Measurements from ENCODE around the gene CARS2. TPM values are rescaled to one million over a fixed set of nuclear protein-coding genes. Genes with fewer than 3 reads are reported as not detected.
"Not testable (repeated sequence)": the region's sequence is repeated elsewhere in the genome, so short reads cannot be mapped to it uniquely, and the experiment has no call there.

Gene CARS2
- total and polyA plus RNA-seq, 2 donors (not counting 3 experiments of a cell fraction or from before 2014, with no cell fraction given): 42.0 to 51.2 TPM

DNA sequence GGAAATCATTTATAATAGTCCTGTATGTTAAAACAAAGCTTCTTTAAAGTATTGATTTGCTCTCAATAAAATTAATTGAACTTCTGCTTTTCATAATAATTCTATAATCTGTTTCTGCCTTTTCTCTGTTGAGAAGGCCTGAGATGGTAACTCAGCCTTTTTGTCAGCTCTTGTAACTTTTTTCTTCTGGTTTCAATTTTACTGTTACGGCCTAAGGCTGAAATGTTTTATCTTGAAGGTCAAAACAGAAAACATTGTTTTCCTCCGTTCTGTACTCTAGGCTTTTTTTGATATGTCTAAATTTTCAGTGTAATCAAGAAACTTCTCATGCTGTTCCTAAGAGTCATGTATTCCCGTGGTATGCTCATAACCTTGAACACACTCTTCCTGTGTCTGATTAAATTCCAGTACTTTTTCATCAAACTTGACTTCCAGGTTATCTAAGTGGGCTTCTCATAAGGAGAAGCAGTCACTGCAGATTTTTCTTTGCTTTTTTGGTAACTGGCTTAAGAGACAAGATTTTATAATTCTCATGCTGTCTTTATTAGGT lies 98.2 kb downstream of the CARS2 start:
- no peaks in the 10 kb centered on the region for H3K36me3 ChIP-seq (ENCODE audit: control insufficient read depth in 2 of 2, extremely low read depth in 1 of 2, insufficient read depth in 2 of 2, low read length in 2 of 2)
- ChIA-PET CTCF (no interaction called here), POLR2A (no interaction called here)
- H3K79me2 ChIP-seq (ENCODE audit: control insufficient read depth, insufficient read depth, low read length): no peaks in the 10 kb centered on the region
- H3K4me1 ChIP-seq (ENCODE audit: control insufficient read depth, extremely low read depth, insufficient read depth, low read length): no peaks in the 10 kb centered on the region
- H3K27me3 ChIP-seq (ENCODE audit: control insufficient read depth in 2 of 2, insufficient read depth in 2 of 2, low read length in 2 of 2): no peaks in the 10 kb centered on the region
- no peak overlapping the region for H3K9ac ChIP-seq (replicated peaks; ENCODE audit: extremely low read depth, insufficient read depth, low read length)
- intact Hi-C loops (cut with micrococcal nuclease): no loop called here
- no peak overlapping the region for H3K27ac ChIP-seq (ENCODE audit: insufficient read depth, low read depth, low read length)
- no peak for DNase-seq (ENCODE audit: low read depth, low spot score)
- no peak overlapping the region for H2AFZ ChIP-seq (ENCODE audit: low read depth, low read length)
- H3K9me1 ChIP-seq (replicated peaks; ENCODE audit: control insufficient read depth, extremely low read depth, insufficient read depth, low read length): no peaks in the 10 kb centered on the region
- no peaks in the 10 kb centered on the region for H3K9me3 ChIP-seq (replicated peaks; ENCODE audit: control insufficient read depth, insufficient read depth, low read length)
- TF ChIP-seq EZH2 (IDR thresholded peaks at IDR 0.05; ENCODE audit: borderline replicate concordance, low read depth, low read length, severe bottlenecking) (no peak), POLR2A (IDR thresholded peaks at IDR 0.05; ENCODE audit: low read depth, low read length) (no peak), POLR2AphosphoS5 (IDR thresholded peaks at IDR 0.05; ENCODE audit: insufficient read depth, low read depth, low read length) (no peak)
- no peak for FAIRE-seq
- dilution Hi-C loops (cut with MboI; ENCODE audit: extremely low pct_ligation_motif_present, low sequenced_read_pairs): no loop called here
- no peak overlapping the region for H3K4me3 ChIP-seq (replicated peaks in 1 of 3; ENCODE audit: insufficient read depth in 1 of 3, low read depth in 1 of 3, low read length in 3 of 3)
- H4K20me1 ChIP-seq (replicated peaks; ENCODE audit: control insufficient read depth, extremely low read depth, insufficient read depth, low read length): no peaks in the 10 kb centered on the region
- no TSS peak for BruUV-seq (replicated peaks)
- no peak overlapping the region for H3K4me2 ChIP-seq (ENCODE audit: insufficient read depth, low read length)

- BruUV-seq (replicated peaks); H3K27ac ChIP-seq (ENCODE audit: insufficient read depth, low read depth, low read length); FAIRE-seq; DNase-seq (ENCODE audit: low read depth, low spot score); H3K9me3 ChIP-seq (replicated peaks; ENCODE audit: control insufficient read depth, insufficient read depth, low read length); H3K79me2 ChIP-seq (ENCODE audit: control insufficient read depth, insufficient read depth, low read length); H3K9me1 ChIP-seq (replicated peaks; ENCODE audit: control insufficient read depth, extremely low read depth, insufficient read depth, low read length); H3K27me3 ChIP-seq (ENCODE audit: control insufficient read depth in 2 of 2, insufficient read depth in 2 of 2, low read length in 2 of 2); H3K4me2 ChIP-seq (ENCODE audit: insufficient read depth, low read length); H2AFZ ChIP-seq (ENCODE audit: low read depth, low read length); intact Hi-C loops (cut with micrococcal nuclease); CTCF ChIA-PET; H3K36me3 ChIP-seq (ENCODE audit: control insufficient read depth in 2 of 2, extremely low read depth in 1 of 2, insufficient read depth in 2 of 2, low read length in 2 of 2); H3K4me1 ChIP-seq (ENCODE audit: control insufficient read depth, extremely low read depth, insufficient read depth, low read length); dilution Hi-C loops (cut with MboI; ENCODE audit: extremely low pct_ligation_motif_present, low sequenced_read_pairs); H3K9ac ChIP-seq (replicated peaks; ENCODE audit: extremely low read depth, insufficient read depth, low read length); H3K4me3 ChIP-seq (replicated peaks in 1 of 3; ENCODE audit: insufficient read depth in 1 of 3, low read depth in 1 of 3, low read length in 3 of 3); H4K20me1 ChIP-seq (replicated peaks; ENCODE audit: control insufficient read depth, extremely low read depth, insufficient read depth, low read length); POLR2A ChIA-PET: not testable (repeated sequence)
Observed at GRCh38 chr13:110606281-110606680, 99.6 kb downstream of the CARS2 start.
